Nephron progenitor cell (in vitro differentiated cells): ENCODE results near the gene DYNLT3.

Experiments used
- DNase-seq: peaks from one replicate; pipeline ENCODE4 v3.0.0; 2021
- H3K27ac Mint-ChIP-seq: 2 replicates; pipeline ENCODE4 v1.8.0; 2021; ENCODE audit warnings: mild to moderate bottlenecking, moderate library complexity, mixed read lengths
- H3K27me3 Mint-ChIP-seq: 2 replicates; pipeline ENCODE4 v1.8.0; 2021; ENCODE audit warnings: mild to moderate bottlenecking, low read depth, mixed read lengths; ENCODE audit not compliant: poor library complexity
- H3K36me3 Mint-ChIP-seq: 2 replicates; pipeline ENCODE4 v1.8.0; 2021; ENCODE audit warnings: low read depth, mixed read lengths
- H3K4me1 Mint-ChIP-seq: 2 replicates; pipeline ENCODE4 v1.8.0; 2021; ENCODE audit warnings: mixed read lengths
- H3K4me3 Mint-ChIP-seq: 2 replicates; pipeline ENCODE4 v1.8.0; 2021; ENCODE audit warnings: mild to moderate bottlenecking, moderate library complexity, mixed read lengths
- H3K9me3 Mint-ChIP-seq: 2 replicates; pipeline ENCODE4 v1.8.0; 2021; ENCODE audit warnings: mild to moderate bottlenecking, moderate library complexity, mixed read lengths
- TF ChIP-seq, protein P1 (sequence below): fragments of 200-600 bp; sonication (generic); IDR thresholded peaks from 2 replicates; pipeline ENCODE4 v1.5.0; 2021; ENCODE audit warnings: antibody characterized with exemption

Gene DYNLT3, protein sequence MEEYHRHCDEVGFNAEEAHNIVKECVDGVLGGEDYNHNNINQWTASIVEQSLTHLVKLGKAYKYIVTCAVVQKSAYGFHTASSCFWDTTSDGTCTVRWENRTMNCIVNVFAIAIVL

GRCh38 chrX:37846934-37847732, at the start of gene DYNLT3:
Gene DYNLT3 (minus strand): TSS chrX:37847571. CDS start chrX:37847510, 61 bp downstream.
- TF ChIP-seq, protein P1, sequence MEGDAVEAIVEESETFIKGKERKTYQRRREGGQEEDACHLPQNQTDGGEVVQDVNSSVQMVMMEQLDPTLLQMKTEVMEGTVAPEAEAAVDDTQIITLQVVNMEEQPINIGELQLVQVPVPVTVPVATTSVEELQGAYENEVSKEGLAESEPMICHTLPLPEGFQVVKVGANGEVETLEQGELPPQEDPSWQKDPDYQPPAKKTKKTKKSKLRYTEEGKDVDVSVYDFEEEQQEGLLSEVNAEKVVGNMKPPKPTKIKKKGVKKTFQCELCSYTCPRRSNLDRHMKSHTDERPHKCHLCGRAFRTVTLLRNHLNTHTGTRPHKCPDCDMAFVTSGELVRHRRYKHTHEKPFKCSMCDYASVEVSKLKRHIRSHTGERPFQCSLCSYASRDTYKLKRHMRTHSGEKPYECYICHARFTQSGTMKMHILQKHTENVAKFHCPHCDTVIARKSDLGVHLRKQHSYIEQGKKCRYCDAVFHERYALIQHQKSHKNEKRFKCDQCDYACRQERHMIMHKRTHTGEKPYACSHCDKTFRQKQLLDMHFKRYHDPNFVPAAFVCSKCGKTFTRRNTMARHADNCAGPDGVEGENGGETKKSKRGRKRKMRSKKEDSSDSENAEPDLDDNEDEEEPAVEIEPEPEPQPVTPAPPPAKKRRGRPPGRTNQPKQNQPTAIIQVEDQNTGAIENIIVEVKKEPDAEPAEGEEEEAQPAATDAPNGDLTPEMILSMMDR = no peak
- Mint-ChIP-seq H3K4me3 (peak within 1 kb of the TSS; percentile 74), H3K4me1 (no peaks in the 10 kb centered on the region), H3K27me3 (no peaks in the 10 kb centered on the region), H3K36me3 (peaks cover 14% of the 10 kb centered on the region), H3K27ac (no peak within 1 kb of the TSS), H3K9me3 (peaks cover 36% of the 10 kb centered on the region)
- DNase-seq = peak; percentile 74

DNA sequence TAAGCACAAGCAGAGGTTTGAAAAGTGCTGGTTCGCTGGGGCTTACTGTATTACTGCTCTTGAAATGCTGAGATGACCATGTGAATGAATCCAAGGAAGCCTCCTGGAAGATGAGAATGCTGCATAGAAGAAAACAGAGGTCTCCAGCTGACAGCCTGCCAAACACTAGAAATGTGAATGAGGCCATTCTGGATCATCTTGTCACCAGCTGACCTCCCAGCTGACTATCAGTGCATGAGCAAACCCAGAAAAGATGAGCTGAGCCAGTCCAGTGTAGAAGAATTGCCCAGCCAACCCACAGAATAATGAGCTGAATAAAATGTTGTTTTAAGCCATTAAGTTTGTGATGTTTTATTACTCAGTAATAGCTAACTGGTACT, 49.1 kb upstream of the DYNLT3 start:
- TF ChIP-seq, protein P1 = no peak
- Mint-ChIP-seq H3K36me3 (no peaks in the 10 kb centered on the region), H3K4me1 (peaks cover 12% of the 10 kb centered on the region), H3K4me3 (no peak overlapping the region), H3K9me3 (peaks cover 8% of the 10 kb centered on the region), H3K27ac (no peak overlapping the region), H3K27me3 (no peaks in the 10 kb centered on the region)
- DNase-seq = no peak

DNA sequence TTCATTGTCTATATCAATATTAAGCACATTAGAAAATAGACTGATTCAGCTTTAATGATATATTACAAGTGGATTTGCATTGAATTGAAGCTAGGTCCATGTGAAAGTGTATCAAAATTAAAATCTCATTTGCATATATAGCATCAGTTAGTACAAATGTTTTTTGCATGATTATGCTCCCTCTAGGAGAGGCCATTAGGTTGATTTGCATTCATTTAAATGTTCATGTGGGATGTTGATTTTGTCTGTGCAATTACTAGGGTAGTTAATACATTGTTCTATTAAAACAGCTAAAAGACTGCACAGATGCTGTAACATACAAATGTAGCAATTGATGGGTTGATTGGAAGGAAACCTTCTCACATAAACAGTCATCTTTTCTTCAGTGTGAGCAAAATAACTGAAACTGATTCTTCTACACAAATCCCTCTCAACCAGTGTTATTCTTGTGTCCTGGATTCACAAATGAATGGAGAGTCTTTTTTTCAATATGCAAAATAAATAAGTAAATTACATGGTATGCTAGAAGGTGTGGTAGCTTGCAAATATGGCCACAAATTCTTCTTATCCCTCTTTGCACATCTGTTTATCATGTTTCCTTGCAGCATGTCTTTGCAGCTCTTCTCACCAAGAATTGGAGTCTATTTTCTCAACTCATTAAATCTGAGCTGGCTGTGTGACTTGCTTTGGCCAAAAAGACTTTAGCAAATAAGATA, 48.6 kb upstream of the DYNLT3 start:
- Mint-ChIP-seq H3K27ac (no peak overlapping the region), H3K4me1 (peaks cover 12% of the 10 kb centered on the region), H3K27me3 (no peaks in the 10 kb centered on the region), H3K36me3 (no peaks in the 10 kb centered on the region), H3K4me3 (no peak overlapping the region), H3K9me3 (peaks cover 8% of the 10 kb centered on the region)
- DNase-seq = no peak
- TF ChIP-seq, protein P1 = no peak

- Mint-ChIP-seq H3K4me1 (peaks cover 12% of the 10 kb centered on the region), H3K27ac (no peak overlapping the region), H3K4me3 (no peak overlapping the region), H3K27me3 (no peaks in the 10 kb centered on the region), H3K9me3 (peaks cover 8% of the 10 kb centered on the region), H3K36me3 (no peaks in the 10 kb centered on the region)
- TF ChIP-seq, protein P1 = no peak
- no peak for DNase-seq
These were observed 47.4 kb upstream of the DYNLT3 start for GRCh38 chrX:37894725-37895124.

GRCh38 chrX:37888010-37888409, 40.6 kb upstream of the DYNLT3 start:
- Mint-ChIP-seq H3K4me3 (no peak overlapping the region), H3K27me3 (no peaks in the 10 kb centered on the region), H3K27ac (no peak overlapping the region), H3K4me1 (no peaks in the 10 kb centered on the region), H3K36me3 (no peaks in the 10 kb centered on the region), H3K9me3 (peaks cover 20% of the 10 kb centered on the region)
- TF ChIP-seq, protein P1 = no peak
- no peak for DNase-seq
